ENCODE data around the gene JAG2. TPM values are rescaled to one million over a fixed set of nuclear protein-coding genes. Genes with fewer than 3 reads are reported as not detected.

JAG2 gene
- total RNA-seq, 1 donor from 2014 or later, result 0.44 TPM

DNA sequence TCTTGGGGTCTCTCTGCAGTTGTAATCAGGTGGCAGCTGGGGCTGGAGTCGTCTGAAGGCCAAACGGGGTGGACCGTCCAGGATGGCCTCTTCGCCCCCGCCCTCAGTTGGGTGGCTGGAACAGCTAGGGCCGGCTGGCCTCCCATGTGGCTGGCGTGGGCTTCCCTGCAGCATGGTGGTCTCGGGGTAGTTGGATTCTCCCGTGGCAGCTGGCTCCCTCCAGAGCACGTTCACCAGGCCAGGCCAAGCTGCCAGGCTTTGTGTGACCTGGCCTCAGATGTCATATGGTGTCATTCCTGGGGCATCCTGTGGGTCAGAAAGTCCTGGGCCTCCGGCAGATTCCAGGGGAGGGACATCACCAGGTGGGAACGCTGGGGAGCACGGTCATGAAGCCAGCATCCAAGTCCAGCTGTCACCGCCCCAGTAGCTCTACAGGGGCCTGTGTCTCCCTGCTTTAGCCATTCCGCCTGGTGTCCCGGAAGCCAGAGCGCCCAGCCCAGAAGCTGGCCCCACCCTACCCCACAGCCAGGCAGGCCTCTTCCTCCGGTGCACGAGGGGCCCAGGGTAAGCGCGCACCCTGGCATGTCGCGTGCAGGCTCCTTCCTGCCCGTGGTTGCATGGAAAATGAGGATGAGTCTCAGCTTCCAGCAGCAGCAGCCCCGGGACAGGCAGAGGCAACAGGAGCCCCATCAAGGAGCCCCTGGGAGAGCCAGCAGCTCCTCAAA lies 13.9 kb upstream of the JAG2 start:
- no peak for TF ChIP-seq CTCF (IDR thresholded peaks at IDR 0.05)
- Mint-ChIP-seq H3K27me3 (peaks cover 5% of the 10 kb centered on the region), H3K9me3 (no peaks in the 10 kb centered on the region), H3K36me3 (ENCODE audit: low read depth) (no peaks in the 10 kb centered on the region), H3K27ac (no peak overlapping the region), H3K4me1 (peaks cover 9% of the 10 kb centered on the region), H3K4me3 (peak overlapping the region; percentile 42)
- ATAC-seq (ENCODE audit: low read depth) (no peak), DNase-seq (no peak)
- POLR2A ChIA-PET, result interaction anchor here (1.7 kb wide), 1 partner anchor 132 kb away, joined by 4 read pairs; the partner anchor contains the start of gene PACS2
- intact Hi-C loops (cut with micrococcal nuclease), result loop anchor here (5.0 kb wide), 2 partner anchors 90 to 120 kb away; partner anchors contain the start of gene BRF1
- CTCF ChIA-PET, result no interaction called here

DNA sequence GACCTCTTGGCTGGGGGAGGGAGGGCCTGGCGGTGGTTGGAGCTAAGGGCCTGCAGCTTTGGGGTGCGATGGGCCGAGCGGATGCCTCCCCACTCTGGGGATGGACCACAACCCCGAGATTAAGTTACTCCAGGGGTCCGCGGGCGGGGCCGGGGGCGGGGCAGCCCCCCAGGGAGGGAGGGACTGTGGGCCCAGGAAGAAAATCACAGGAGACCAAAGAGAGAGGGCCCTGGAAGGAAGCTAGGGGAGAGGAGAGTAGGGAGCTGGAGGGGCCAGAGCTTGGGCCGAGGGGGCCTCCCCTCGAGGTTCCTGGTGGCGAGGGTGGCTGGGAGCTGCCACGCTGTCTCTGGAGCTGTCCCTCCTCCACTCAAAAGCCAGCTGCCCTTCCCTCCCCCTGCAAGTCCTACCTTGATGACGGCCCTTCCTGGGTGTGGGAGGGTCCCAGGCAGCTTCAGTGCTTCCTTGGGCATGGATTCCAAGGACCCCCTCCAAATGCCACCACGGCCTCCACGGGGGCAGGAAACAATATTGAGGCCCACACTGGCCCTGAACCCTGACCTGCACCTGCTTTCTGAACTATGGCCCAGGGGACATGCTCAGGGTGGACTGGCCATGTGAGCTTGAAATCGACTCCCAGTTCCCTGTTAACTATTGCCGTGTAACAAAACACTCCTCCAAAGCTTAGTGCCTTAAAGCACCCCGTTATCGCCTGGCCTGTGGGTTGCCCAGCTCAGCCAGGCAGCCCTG lies 13.1 kb upstream of the JAG2 start:
- Mint-ChIP-seq H3K4me1 (peaks cover 9% of the 10 kb centered on the region), H3K4me3 (peak overlapping the region; percentile 52), H3K9me3 (no peaks in the 10 kb centered on the region), H3K27me3 (peaks cover 5% of the 10 kb centered on the region), H3K36me3 (ENCODE audit: low read depth) (no peaks in the 10 kb centered on the region), H3K27ac (no peak overlapping the region)
- DNase-seq (no peak), ATAC-seq (ENCODE audit: low read depth) (no peak)
- TF ChIP-seq CTCF (IDR thresholded peaks at IDR 0.05), result no peak
- ChIA-PET CTCF (no interaction called here), POLR2A (interaction anchor here (0.6 to 1.7 kb wide), 6 partner anchors 13 to 1262 kb away, joined by 3 to 13 read pairs (median 3); partner anchors contain the start of genes PACS2 and TEX22)
- intact Hi-C loops (cut with micrococcal nuclease), result loop anchor here (1.0 to 5.0 kb wide), 3 partner anchors 89 to 134 kb away; partner anchors contain the start of gene BRF1

DNA sequence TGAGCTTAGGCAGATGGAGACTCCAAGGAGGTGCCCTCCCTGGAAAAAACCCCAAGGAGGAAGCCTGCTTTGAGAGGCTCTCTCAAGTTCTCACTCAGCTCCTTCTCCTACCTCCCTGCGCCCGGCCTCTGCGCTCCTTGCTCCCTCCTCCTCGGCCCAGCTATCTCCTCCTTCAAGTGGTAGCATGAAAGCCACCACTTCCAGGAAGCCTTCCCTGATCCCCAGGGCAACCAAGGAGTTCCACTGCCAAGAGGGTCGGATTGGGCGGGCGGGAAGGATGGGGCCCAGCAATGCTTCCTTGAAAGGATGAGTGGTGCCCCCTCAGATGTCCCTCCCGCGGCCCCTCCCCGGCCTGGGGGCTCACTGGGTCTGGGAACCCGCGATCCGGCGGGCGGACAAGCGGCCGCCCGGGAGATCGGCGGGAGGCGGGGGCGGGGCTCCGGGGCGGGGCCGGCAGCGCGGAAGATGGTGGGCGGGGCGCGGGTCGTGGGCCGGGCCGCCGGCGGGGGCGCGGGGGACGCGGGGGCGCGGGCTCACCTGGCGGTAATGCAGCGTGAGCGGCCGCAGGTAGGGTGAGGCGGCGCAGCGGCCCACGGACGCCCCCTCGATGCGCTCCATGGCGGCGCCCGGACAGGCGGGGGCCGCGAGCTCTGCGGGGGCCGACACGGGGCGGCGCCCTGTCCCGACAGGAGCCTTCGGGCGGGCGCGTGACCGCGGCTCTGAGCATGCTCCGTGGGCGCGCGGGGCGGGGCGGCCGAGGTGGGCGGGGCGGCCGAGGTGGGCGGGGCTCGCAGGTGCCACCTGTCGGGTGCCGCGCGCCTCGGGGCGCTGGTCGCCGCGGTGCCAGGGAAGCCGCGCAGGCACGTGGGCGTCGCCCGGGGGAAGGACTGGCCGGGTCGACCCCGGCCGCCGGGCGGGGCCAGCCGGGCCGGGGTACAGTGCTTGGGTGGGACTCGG lies 12.3 kb upstream of the JAG2 start, which contains the start of gene NUDT14:
Gene NUDT14, minus strand, starts transcription at position 721 of the 957 bp plus-strand sequence. Its CDS starts 103 bp downstream, at position 618.
- no peaks in the 10 kb centered on the region for H3K9me3 Mint-ChIP-seq
- no peak within 1 kb of the TSS for H3K27ac Mint-ChIP-seq
- H3K4me3 Mint-ChIP-seq, result peak within 1 kb of the TSS; percentile 76
- intact Hi-C loops (cut with micrococcal nuclease), result loop anchor here (1.0 to 5.0 kb wide), 3 partner anchors 89 to 134 kb away; partner anchors contain the start of gene BRF1
- ATAC-seq (ENCODE audit: low read depth), result peak; percentile 95
- no peak for TF ChIP-seq CTCF (IDR thresholded peaks at IDR 0.05)
- POLR2A ChIA-PET, result interaction anchor here (0.6 to 1.7 kb wide), 7 partner anchors 14 to 1261 kb away, joined by 3 to 13 read pairs (median 3); partner anchors contain the start of genes PACS2 and TEX22
- peaks cover 5% of the 10 kb centered on the region for H3K27me3 Mint-ChIP-seq
- peak; percentile 86 for DNase-seq
- no peaks in the 10 kb centered on the region for H3K36me3 Mint-ChIP-seq (ENCODE audit: low read depth)
- H3K4me1 Mint-ChIP-seq, result peaks cover 9% of the 10 kb centered on the region
- CTCF ChIA-PET, result interaction anchor here (0.8 kb wide), 1 partner anchor 237 kb away, joined by 3 read pairs; no protein-coding TSS in a partner anchor

GRCh38 chr14:105179191-105179590 lies 10.6 kb upstream of the JAG2 start:
- no peak overlapping the region for H3K4me3 Mint-ChIP-seq
- H3K27me3 Mint-ChIP-seq, result peaks cover 2% of the 10 kb centered on the region
- DNase-seq, result no peak
- no peaks in the 10 kb centered on the region for H3K36me3 Mint-ChIP-seq (ENCODE audit: low read depth)
- CTCF ChIA-PET, result no interaction called here
- no peak overlapping the region for H3K27ac Mint-ChIP-seq
- POLR2A ChIA-PET, result interaction anchor here (0.9 kb wide), 1 partner anchor 10 kb away, joined by 3 read pairs; no protein-coding TSS in a partner anchor
- ATAC-seq (ENCODE audit: low read depth), result no peak
- peaks cover 18% of the 10 kb centered on the region for H3K4me1 Mint-ChIP-seq
- no peaks in the 10 kb centered on the region for H3K9me3 Mint-ChIP-seq
- no peak for TF ChIP-seq CTCF (IDR thresholded peaks at IDR 0.05)
- intact Hi-C loops (cut with micrococcal nuclease), result no loop called here

All from activated B cell treated with CpG ODN at 0.5 μM for 24 hours (primary cell).